Stimulated activated CD8-positive, alpha-beta memory T cell treated with anti-CD3 and anti-CD28 coated beads, Interleukin-12 subunit alpha, Interleukin-12 subunit beta, amount 100 ng/mL, for 4 hours (primary cell): ENCODE measurements around the gene AGBL5.

Experiments used
- DNase-seq: peaks from one replicate; pipeline ENCODE4 v3.0.0-alpha.2; 2020; ENCODE audit warnings: low read depth

The AGBL5 gene

GRCh38 chr2:27050996-27051901 lies at the start of gene AGBL5:
Gene AGBL5 (plus strand): TSS chr2:27051668. CDS start chr2:27052959, 1,291 bp downstream.
- peak; percentile 91 for DNase-seq

GRCh38 chr2:27001950-27002349 lies 49.5 kb upstream of the AGBL5 start:
- DNase-seq = no peak

- DNase-seq = no peak
These were observed 48.5 kb upstream of the AGBL5 start for GRCh38 chr2:27003007-27003406.

GRCh38 chr2:27003857-27004256 lies 47.6 kb upstream of the AGBL5 start:
- no peak for DNase-seq

GRCh38 chr2:27006602-27007415 lies 44.7 kb upstream of the AGBL5 start:
- no peak for DNase-seq

- DNase-seq = no peak
These were observed 43.8 kb upstream of the AGBL5 start for GRCh38 chr2:27007416-27008374.

GRCh38 chr2:27008678-27009077 lies 42.8 kb upstream of the AGBL5 start:
- no peak for DNase-seq

GRCh38 chr2:27009083-27009482 lies 42.4 kb upstream of the AGBL5 start:
- DNase-seq = no peak

- DNase-seq = no peak
These were observed 41.8 kb upstream of the AGBL5 start for GRCh38 chr2:27009716-27010115.

GRCh38 chr2:27010139-27010538 lies 41.3 kb upstream of the AGBL5 start:
- no peak for DNase-seq

- DNase-seq = no peak
These were observed 37.7 kb upstream of the AGBL5 start for GRCh38 chr2:27013738-27014137.

- no peak for DNase-seq
These were observed 36.6 kb upstream of the AGBL5 start for GRCh38 chr2:27014771-27015433.

GRCh38 chr2:27016801-27017325 lies 34.6 kb upstream of the AGBL5 start:
- DNase-seq = no peak

- DNase-seq = no peak
These were observed 33.3 kb upstream of the AGBL5 start for GRCh38 chr2:27018142-27018541.

GRCh38 chr2:27019459-27019858 lies 32.0 kb upstream of the AGBL5 start:
- no peak for DNase-seq

- DNase-seq = no peak
These were observed 31.3 kb upstream of the AGBL5 start for GRCh38 chr2:27019931-27020855.

GRCh38 chr2:27021253-27022049 lies 30.0 kb upstream of the AGBL5 start:
- no peak for DNase-seq

GRCh38 chr2:27023740-27024139 lies 27.7 kb upstream of the AGBL5 start:
- no peak for DNase-seq

- no peak for DNase-seq
These were observed 27.3 kb upstream of the AGBL5 start for GRCh38 chr2:27024188-27024587.
